ENCODE measurements around the gene VPS41.
A peak's percentile ranks its signal among the peaks of the same experiment; 100 is the strongest.

VPS41 gene

GRCh38 chr7:38934051-38934450, 25.1 kb upstream of the VPS41 start:
- no peak for TF ChIP-seq CTCF (IDR thresholded peaks at IDR 0.05; ENCODE audit: control insufficient read depth, insufficient read depth, low read depth, low read length, missing control alignments)

GRCh38 chr7:38932509-38933168, 23.6 kb upstream of the VPS41 start:
- TF ChIP-seq CTCF (IDR thresholded peaks at IDR 0.05; ENCODE audit: control insufficient read depth, insufficient read depth, low read depth, low read length, missing control alignments): peak; percentile 95
- DNase-seq (ENCODE audit: low read depth): no peak
- H3K4me3 ChIP-seq (ENCODE audit: control insufficient read depth, low read depth, low read length): no peak overlapping the region

More at GRCh38 chr7:38934051-38934450, 25.1 kb upstream of the VPS41 start:
- no peak overlapping the region for H3K4me3 ChIP-seq (ENCODE audit: control insufficient read depth, low read depth, low read length)
- no peak for DNase-seq (ENCODE audit: low read depth)

GRCh38 chr7:38929460-38930171, 20.6 kb upstream of the VPS41 start:
- H3K4me3 ChIP-seq (ENCODE audit: control insufficient read depth, low read depth, low read length): no peak overlapping the region
- no peak for DNase-seq (ENCODE audit: low read depth)
- TF ChIP-seq CTCF (IDR thresholded peaks at IDR 0.05; ENCODE audit: control insufficient read depth, insufficient read depth, low read depth, low read length, missing control alignments): no peak

- no peak for DNase-seq (ENCODE audit: low read depth)
- no peak for TF ChIP-seq CTCF (IDR thresholded peaks at IDR 0.05; ENCODE audit: control insufficient read depth, insufficient read depth, low read depth, low read length, missing control alignments)
- no peak overlapping the region for H3K4me3 ChIP-seq (ENCODE audit: control insufficient read depth, low read depth, low read length)
Measured at GRCh38 chr7:38928506-38928905, 19.5 kb upstream of the VPS41 start.

GRCh38 chr7:38927751-38928150, 18.8 kb upstream of the VPS41 start:
- no peak overlapping the region for H3K4me3 ChIP-seq (ENCODE audit: control insufficient read depth, low read depth, low read length)
- no peak for DNase-seq (ENCODE audit: low read depth)
- TF ChIP-seq CTCF (IDR thresholded peaks at IDR 0.05; ENCODE audit: control insufficient read depth, insufficient read depth, low read depth, low read length, missing control alignments): no peak

GRCh38 chr7:38920731-38921130, 11.7 kb upstream of the VPS41 start:
- H3K4me3 ChIP-seq (ENCODE audit: control insufficient read depth, low read depth, low read length): no peak overlapping the region
- DNase-seq (ENCODE audit: low read depth): no peak
- no peak for TF ChIP-seq CTCF (IDR thresholded peaks at IDR 0.05; ENCODE audit: control insufficient read depth, insufficient read depth, low read depth, low read length, missing control alignments)

All from AG09309 (cell line).